Endothelial cell of umbilical vein (primary cell): ENCODE results near the gene CCSER1.

Experiments
- POLR2A ChIP-seq: IDR thresholded peaks from 2 replicates; pipeline ENCODE4 v1.6.1; 2012; ENCODE audit warnings: low read depth, mild to moderate bottlenecking, control low read depth, low read length
- POLR2AphosphoS5 ChIP-seq: IDR thresholded peaks from 2 replicates; pipeline ENCODE4 v1.6.1; 2012; ENCODE audit warnings: low read depth, mild to moderate bottlenecking, control low read depth, low read length, moderate library complexity; ENCODE audit not compliant: insufficient read depth
- TF ChIP-seq, protein P1 (sequence below), 2 donors: IDR thresholded peaks; 1 replicate in 1 of 2; 2 replicates in 1 of 2; pipeline ENCODE4 v1.5.1; 2011; ENCODE audit warnings: low read length in 2 of 2, mild to moderate bottlenecking in 2 of 2, moderate library complexity in 2 of 2, control low read depth in 1 of 2, inconsistent platforms in 1 of 2, low read depth in 1 of 2; ENCODE audit not compliant: insufficient read depth in 1 of 2; ENCODE audit errors: extremely low read depth in 1 of 2
- TF ChIP-seq, protein P2 (sequence below): IDR thresholded peaks from 2 replicates; pipeline ENCODE4 v1.6.1; 2011; ENCODE audit not compliant: insufficient read depth, insufficient read length

DNA sequence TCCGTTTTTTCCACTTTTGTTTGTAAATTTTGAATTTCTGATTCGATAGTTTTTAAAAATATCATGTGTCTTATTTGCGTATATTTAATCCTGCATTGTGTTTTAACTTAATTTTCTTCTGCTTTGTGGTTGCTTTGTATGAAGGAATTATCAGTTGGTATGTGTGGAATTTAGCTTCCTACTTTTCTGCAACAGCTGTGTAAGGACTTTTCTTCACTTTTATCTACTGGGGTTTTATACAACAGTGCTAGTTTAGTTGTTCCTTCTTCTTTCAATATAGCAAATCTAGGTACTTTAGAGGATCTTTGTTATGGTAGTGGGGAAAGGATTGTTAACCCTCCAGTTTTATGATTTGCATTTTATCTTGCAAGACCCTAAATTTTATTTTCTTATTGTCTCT, 410.3 kb downstream of the CCSER1 start:
- no peak for TF ChIP-seq POLR2AphosphoS5
- TF ChIP-seq, protein P1, sequence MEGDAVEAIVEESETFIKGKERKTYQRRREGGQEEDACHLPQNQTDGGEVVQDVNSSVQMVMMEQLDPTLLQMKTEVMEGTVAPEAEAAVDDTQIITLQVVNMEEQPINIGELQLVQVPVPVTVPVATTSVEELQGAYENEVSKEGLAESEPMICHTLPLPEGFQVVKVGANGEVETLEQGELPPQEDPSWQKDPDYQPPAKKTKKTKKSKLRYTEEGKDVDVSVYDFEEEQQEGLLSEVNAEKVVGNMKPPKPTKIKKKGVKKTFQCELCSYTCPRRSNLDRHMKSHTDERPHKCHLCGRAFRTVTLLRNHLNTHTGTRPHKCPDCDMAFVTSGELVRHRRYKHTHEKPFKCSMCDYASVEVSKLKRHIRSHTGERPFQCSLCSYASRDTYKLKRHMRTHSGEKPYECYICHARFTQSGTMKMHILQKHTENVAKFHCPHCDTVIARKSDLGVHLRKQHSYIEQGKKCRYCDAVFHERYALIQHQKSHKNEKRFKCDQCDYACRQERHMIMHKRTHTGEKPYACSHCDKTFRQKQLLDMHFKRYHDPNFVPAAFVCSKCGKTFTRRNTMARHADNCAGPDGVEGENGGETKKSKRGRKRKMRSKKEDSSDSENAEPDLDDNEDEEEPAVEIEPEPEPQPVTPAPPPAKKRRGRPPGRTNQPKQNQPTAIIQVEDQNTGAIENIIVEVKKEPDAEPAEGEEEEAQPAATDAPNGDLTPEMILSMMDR (IDR thresholded peaks at IDR 0.05; ENCODE audit: extremely low read depth in 1 of 2, insufficient read depth in 1 of 2, low read depth in 1 of 2, low read length in 2 of 2), result no peak
- no peak for TF ChIP-seq POLR2A
- TF ChIP-seq, protein P2, sequence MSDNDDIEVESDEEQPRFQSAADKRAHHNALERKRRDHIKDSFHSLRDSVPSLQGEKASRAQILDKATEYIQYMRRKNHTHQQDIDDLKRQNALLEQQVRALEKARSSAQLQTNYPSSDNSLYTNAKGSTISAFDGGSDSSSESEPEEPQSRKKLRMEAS, result no peak
